Measurements from ENCODE around the gene PRRX2.

GRCh38 chr9:129671519-129671918, 6.1 kb downstream of the PRRX2 start:
- TF ChIP-seq, protein P1, sequence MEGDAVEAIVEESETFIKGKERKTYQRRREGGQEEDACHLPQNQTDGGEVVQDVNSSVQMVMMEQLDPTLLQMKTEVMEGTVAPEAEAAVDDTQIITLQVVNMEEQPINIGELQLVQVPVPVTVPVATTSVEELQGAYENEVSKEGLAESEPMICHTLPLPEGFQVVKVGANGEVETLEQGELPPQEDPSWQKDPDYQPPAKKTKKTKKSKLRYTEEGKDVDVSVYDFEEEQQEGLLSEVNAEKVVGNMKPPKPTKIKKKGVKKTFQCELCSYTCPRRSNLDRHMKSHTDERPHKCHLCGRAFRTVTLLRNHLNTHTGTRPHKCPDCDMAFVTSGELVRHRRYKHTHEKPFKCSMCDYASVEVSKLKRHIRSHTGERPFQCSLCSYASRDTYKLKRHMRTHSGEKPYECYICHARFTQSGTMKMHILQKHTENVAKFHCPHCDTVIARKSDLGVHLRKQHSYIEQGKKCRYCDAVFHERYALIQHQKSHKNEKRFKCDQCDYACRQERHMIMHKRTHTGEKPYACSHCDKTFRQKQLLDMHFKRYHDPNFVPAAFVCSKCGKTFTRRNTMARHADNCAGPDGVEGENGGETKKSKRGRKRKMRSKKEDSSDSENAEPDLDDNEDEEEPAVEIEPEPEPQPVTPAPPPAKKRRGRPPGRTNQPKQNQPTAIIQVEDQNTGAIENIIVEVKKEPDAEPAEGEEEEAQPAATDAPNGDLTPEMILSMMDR (IDR thresholded peaks at IDR 0.05 in 4 of 5, conservative IDR thresholded peaks at IDR 0.05 in 1 of 5): no peak
- TF ChIP-seq POLR2A (IDR thresholded peaks at IDR 0.05): no peak

All from gastrocnemius medialis (tissue), 4 donors.